Esophagus muscularis mucosa (tissue), 4 donors: ENCODE measurements around the gene CCDC61. TPM values are rescaled to one million over a fixed set of nuclear protein-coding genes. Genes with fewer than 3 reads are reported as not detected.

Experiments
- DNase-seq: peaks from one replicate; pipeline ENCODE4 v3.0.0-alpha.2; 2017; ENCODE audit errors: extremely low spot score
- H3K27ac ChIP-seq, 4 donors: fragments of 200-600 bp; sonication (generic); replicated peaks in 1 of 4; 1 replicate in 3 of 4; 2 replicates in 1 of 4; pipeline ENCODE4 v1.5.1; 2016 to 2019; ENCODE audit warnings: mild to moderate bottlenecking in 1 of 4
- H3K27me3 ChIP-seq, 4 donors: fragments of 200-600 bp; sonication (generic); one replicate each; pipeline versions ENCODE4 v1.5.1 to v1.6.0; 2016 to 2019
- H3K36me3 ChIP-seq, 4 donors: fragments of 200-600 bp; sonication (generic); one replicate each; pipeline ENCODE4 v1.5.1; 2016 to 2019
- H3K4me1 ChIP-seq, 4 donors: fragments of 200-600 bp; sonication (generic); one replicate each; pipeline ENCODE4 v1.5.1; 2016 to 2019
- H3K4me3 ChIP-seq, 4 donors: fragments of 200-600 bp; sonication (generic); 1 replicate in 2 of 4; 2 replicates in 2 of 4; pipeline ENCODE4 v1.5.1; 2016 to 2019; ENCODE audit warnings: mild to moderate bottlenecking in 4 of 4, moderate library complexity in 1 of 4
- H3K9me3 ChIP-seq, 4 donors: fragments of 200-600 bp; sonication (generic); 1 replicate in 3 of 4; 2 replicates in 1 of 4; pipeline ENCODE4 v1.5.1; 2016 to 2019
- EP300 ChIP-seq: sonication (generic); formaldehyde crosslinking; IDR thresholded peaks from one replicate; pipeline ENCODE4 v1.6.1; 2017; ENCODE audit warnings: antibody characterized with exemption
- POLR2A ChIP-seq: fragments of 450-650 bp; IDR thresholded peaks from one replicate; pipeline ENCODE4 v1.6.1; 2017; ENCODE audit warnings: antibody characterized with exemption, moderate library complexity, mild to moderate bottlenecking, low read depth
- POLR2AphosphoS5 ChIP-seq, 2 donors: sonication (generic); formaldehyde crosslinking; IDR thresholded peaks; one replicate each; pipeline ENCODE4 v1.6.1; 2017; ENCODE audit warnings: antibody characterized with exemption in 2 of 2
- WGBS: methylation state at CpG from one replicate; pipeline ENCODE4 v1.1.5; 2018; 5-methylcytosine and 5-hydroxymethylcytosine counted together
- intact Hi-C: fragments of 100-400 bp; cut with DNase I; formaldehyde crosslinking; loops from one replicate; pipeline ENCODE4 v1.15.1; 2023
- total RNA-seq, 4 donors: library from RNA; depleted of rRNA; stranded (reverse); fragments of >200 nt; gene quantifications; one replicate each; pipeline versions ENCODE4 v1.1.0 to v1.2.1, GENCODE V29; 2016
- TF ChIP-seq, protein P1 (sequence below), 3 experiments: fragments of 200-600 bp in 2 of 3; fragments of 450-650 bp in 1 of 3; sonication (generic) in 2 of 3; IDR thresholded peaks; one replicate each; pipeline ENCODE4 v1.5.1; 2017 to 2019; ENCODE audit warnings: antibody characterized with exemption in 3 of 3, mild to moderate bottlenecking in 2 of 3, moderate library complexity in 1 of 3

The CCDC61 gene
- total RNA-seq, 4 donors from 2014 or later, result 5.3 to 9.6 (median 8.6) TPM

DNA sequence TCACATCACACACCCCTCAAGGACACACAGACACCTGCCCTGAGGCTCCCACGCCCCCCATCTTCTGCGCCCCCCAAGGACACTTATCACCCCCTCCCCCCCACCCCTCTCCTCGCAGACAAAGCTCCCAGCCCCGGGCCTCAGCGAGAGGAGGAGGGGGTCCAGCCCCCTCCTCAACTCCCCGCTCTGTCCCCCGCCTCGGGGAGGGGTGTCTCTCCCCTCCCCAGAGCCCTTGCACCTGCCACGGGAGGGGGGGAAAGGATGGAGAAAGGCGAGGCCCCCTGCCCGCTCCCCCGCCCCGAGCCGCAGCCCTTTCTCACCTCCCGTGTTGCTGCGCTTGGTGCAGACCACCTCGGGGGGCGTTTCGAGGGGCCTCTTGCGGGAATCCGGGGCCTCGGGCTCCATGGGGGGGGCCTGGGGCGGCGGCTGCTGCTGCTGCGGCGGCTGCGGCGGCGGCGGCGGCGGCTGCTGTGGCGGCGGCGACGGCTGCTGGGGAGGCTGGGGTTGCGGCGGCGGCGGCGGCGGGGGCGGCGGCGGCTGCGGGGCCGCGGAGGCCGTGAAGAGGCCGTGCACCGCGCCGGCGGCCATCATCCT lies 22.2 kb upstream of the CCDC61 start:
- H3K27ac ChIP-seq, result peak overlapping the region; percentile 31 to 60 (median 52)
- 0% methylated on average over 5 of the region's 54 CpGs for WGBS
- intact Hi-C loops, result no loop called here
- peaks cover 0 to 8% (median 0%) of the 10 kb centered on the region in 4 donors for H3K36me3 ChIP-seq
- H3K9me3 ChIP-seq, result no peaks in the 10 kb centered on the region
- no peak for DNase-seq
- peaks cover 14 to 19% (median 17%) of the 10 kb centered on the region in 4 donors for H3K4me1 ChIP-seq
- H3K4me3 ChIP-seq, result peak overlapping the region; percentile 46 to 63 (median 48)
- TF ChIP-seq POLR2AphosphoS5 (IDR thresholded peaks at IDR 0.05), result no peak
- peaks cover 4 to 84% (median 39%) of the 10 kb centered on the region in 4 donors for H3K27me3 ChIP-seq

DNA sequence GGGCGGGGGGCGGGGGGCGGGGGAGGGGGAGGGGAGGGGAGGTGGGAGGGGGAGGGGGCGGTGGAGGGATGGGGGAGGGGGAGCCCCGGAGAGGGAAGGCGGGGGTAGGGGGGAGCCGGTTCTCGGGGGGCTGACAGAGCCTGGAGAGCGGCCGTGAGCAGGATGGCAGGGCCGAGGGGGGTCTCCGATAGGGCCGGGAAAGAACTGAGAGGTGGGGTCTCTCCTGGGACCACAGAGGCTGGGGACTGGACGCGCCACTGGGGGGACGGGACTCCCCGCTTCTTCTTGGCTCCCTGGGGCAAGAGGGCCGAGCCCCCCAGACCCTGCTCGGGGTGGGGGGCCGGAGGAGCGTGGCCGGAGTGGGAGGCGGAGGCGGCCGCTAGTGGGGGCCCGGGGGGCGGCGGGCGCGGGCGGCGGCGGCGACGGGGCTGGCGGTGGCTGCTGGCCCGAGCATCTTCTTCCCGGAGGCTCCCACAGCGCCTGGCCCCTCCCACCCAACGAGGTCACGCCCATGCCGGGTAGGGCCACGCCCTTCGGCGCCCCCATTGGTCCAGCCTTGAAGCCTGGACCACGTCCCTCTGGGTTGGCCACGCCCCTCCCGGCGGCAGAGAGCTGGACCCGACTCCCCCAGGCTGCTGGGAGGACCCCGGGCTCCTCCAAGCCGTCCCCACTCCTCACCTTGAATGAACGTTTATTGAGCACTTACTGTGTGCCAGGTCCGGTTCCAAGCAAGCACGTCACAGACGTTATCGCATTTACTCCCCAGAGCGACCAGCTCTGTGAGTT lies 21.5 kb upstream of the CCDC61 start, which contains the start of gene NOVA2:
NOVA2 (minus strand) TSS at position 313 of the 786 bp plus-strand sequence. CDS start 514 bp downstream, outside the sequence.
- Histone ChIP-seq H3K9me3 (no peaks in the 10 kb centered on the region), H3K27ac (peak within 1 kb of the TSS; percentile 43 to 74 (median 63)), H3K36me3 (peaks cover 0 to 2% (median 0%) of the 10 kb centered on the region in 4 donors), H3K4me1 (peaks cover 14 to 19% (median 17%) of the 10 kb centered on the region in 4 donors), H3K4me3 (peak within 1 kb of the TSS; percentile 46 to 63 (median 48)), H3K27me3 (peaks cover 4 to 85% (median 39%) of the 10 kb centered on the region in 4 donors)
- no peak for TF ChIP-seq EP300
- TF ChIP-seq POLR2AphosphoS5 (IDR thresholded peaks at IDR 0.05), result peak in 1 of 2 donors; percentile 34
- DNase-seq, result no peak
- intact Hi-C loops, result no loop called here
- WGBS, result 5% methylated on average over 5 of the region's 58 CpGs

DNA sequence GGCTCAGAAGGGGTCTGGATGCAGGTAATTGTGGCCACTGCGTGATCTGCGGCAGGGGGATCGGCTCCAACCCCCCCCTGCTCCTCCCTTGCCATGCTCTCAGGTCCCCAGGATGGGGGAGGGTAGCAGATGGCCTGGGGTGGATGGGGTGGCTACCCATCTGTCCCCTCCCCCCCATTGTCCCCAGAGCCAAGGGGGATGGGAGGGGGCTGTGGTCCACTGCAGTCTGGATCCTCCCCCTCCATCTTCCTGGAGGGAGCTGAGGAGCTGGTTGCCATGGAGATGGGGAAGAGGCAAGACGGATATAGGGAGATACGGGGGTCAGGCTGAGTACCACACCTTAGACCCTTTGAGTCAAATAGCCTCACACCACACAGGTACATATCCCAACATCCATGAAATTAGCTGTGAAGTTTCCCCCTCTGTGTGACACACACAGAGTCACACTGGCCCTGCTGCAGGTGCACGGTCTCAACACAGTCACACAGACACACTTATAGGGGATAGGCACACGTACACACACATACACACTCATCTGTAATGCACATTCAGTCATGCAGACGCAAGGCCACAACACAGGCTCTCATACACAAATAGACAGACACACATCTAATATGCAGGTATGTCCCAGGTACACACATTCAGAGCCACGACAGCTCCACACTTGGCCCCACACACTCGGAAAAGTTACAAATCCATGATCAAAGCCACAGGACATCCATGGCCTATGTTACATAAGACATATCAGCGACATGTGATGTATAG lies 19.8 kb upstream of the CCDC61 start:
- Histone ChIP-seq H3K27me3 (peaks cover 4 to 81% (median 36%) of the 10 kb centered on the region in 4 donors), H3K27ac (no peak overlapping the region), H3K4me3 (no peak overlapping the region), H3K9me3 (no peaks in the 10 kb centered on the region), H3K36me3 (no peaks in the 10 kb centered on the region), H3K4me1 (peaks cover 8 to 18% (median 17%) of the 10 kb centered on the region in 4 donors)
- TF ChIP-seq, protein P1, sequence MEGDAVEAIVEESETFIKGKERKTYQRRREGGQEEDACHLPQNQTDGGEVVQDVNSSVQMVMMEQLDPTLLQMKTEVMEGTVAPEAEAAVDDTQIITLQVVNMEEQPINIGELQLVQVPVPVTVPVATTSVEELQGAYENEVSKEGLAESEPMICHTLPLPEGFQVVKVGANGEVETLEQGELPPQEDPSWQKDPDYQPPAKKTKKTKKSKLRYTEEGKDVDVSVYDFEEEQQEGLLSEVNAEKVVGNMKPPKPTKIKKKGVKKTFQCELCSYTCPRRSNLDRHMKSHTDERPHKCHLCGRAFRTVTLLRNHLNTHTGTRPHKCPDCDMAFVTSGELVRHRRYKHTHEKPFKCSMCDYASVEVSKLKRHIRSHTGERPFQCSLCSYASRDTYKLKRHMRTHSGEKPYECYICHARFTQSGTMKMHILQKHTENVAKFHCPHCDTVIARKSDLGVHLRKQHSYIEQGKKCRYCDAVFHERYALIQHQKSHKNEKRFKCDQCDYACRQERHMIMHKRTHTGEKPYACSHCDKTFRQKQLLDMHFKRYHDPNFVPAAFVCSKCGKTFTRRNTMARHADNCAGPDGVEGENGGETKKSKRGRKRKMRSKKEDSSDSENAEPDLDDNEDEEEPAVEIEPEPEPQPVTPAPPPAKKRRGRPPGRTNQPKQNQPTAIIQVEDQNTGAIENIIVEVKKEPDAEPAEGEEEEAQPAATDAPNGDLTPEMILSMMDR (IDR thresholded peaks at IDR 0.05), result no peak
- TF ChIP-seq POLR2A (no peak), EP300 (no peak), POLR2AphosphoS5 (IDR thresholded peaks at IDR 0.05) (no peak)
- no peak for DNase-seq
- intact Hi-C loops, result no loop called here
- WGBS, result 75% methylated on average over 8 of the region's 11 CpGs

DNA sequence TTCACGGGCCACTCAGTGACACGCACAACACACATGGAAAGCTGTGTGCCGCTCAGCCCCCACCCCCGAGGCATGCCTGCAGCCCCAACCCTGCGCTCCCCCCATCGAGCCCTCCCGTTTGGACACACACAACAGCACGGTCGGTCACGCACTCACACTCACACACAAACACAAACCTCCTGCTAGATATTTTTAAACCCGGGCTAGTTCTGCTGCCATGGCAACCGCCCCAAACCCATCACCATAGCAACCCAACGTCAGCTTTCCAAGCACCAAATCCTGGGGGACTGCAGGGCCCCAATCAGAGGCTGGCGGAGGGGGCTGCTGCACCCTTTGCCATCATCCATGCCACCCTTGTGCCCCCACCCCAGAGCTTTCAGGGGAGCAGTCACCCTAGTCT lies 19.1 kb upstream of the CCDC61 start:
- Histone ChIP-seq H3K27ac (no peak overlapping the region), H3K4me1 (peaks cover 2 to 17% (median 15%) of the 10 kb centered on the region in 4 donors), H3K9me3 (no peaks in the 10 kb centered on the region), H3K36me3 (no peaks in the 10 kb centered on the region), H3K27me3 (peaks cover 4 to 80% (median 35%) of the 10 kb centered on the region in 4 donors), H3K4me3 (no peak overlapping the region)
- intact Hi-C loops, result no loop called here
- no peak for DNase-seq
- TF ChIP-seq, protein P1 (IDR thresholded peaks at IDR 0.05), result no peak
- TF ChIP-seq POLR2A (no peak), POLR2AphosphoS5 (IDR thresholded peaks at IDR 0.05) (no peak), EP300 (no peak)
- WGBS, result 32% methylated on average over 3 of the region's 14 CpGs

DNA sequence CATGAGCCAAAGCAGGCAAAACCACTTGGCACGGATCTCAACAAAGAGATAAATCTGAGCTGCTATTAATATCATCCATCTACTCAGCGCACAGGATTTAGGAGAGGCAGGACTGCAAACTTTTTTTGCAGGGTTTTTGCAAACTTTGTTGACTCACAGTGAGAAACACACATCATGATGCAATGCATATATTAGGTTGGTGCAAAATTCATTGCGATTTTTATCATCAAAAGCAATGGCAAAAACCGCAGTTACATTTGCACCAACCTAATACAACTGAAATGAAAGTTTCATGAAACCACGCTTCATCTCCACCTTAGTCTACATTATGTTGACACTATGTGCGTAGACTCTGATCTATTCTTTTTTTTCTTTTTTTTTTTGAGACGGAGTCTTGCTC lies 17.1 kb upstream of the CCDC61 start:
- 79% methylated on average over 7 of the region's 7 CpGs for WGBS
- H3K4me3 ChIP-seq, result no peak overlapping the region
- H3K27ac ChIP-seq, result no peak overlapping the region
- no peak for DNase-seq
- H3K36me3 ChIP-seq, result no peaks in the 10 kb centered on the region
- intact Hi-C loops, result no loop called here
- TF ChIP-seq, protein P1 (IDR thresholded peaks at IDR 0.05), result no peak
- TF ChIP-seq POLR2AphosphoS5 (IDR thresholded peaks at IDR 0.05) (no peak), EP300 (no peak), POLR2A (no peak)
- H3K4me1 ChIP-seq, result peaks cover 0 to 8% (median 8%) of the 10 kb centered on the region in 4 donors
- H3K9me3 ChIP-seq, result no peaks in the 10 kb centered on the region
- H3K27me3 ChIP-seq, result peaks cover 0 to 69% (median 17%) of the 10 kb centered on the region in 4 donors
